Skeletal muscle satellite cell (primary cell): ENCODE measurements around the gene PCYT1B.

ENCODE experiments used
- H3K27me3 ChIP-seq: 2 replicates; pipeline ENCODE4 v1.7.0; 2013; ENCODE audit warnings: low read length; ENCODE audit not compliant: control insufficient read depth, insufficient read depth
- H3K36me3 ChIP-seq: 2 replicates; pipeline ENCODE4 v1.7.0; 2013; ENCODE audit warnings: mild to moderate bottlenecking, control low read depth, low read length; ENCODE audit not compliant: insufficient read depth
- H3K4me1 ChIP-seq: 2 replicates; pipeline ENCODE4 v1.7.0; 2013; ENCODE audit warnings: low read length; ENCODE audit not compliant: control insufficient read depth, insufficient read depth
- H3K4me2 ChIP-seq: 2 replicates; pipeline ENCODE4 v1.7.0; 2013; ENCODE audit warnings: mild to moderate bottlenecking, low read length
- H3K4me3 ChIP-seq: 2 replicates; pipeline ENCODE4 v1.7.0; 2013; ENCODE audit warnings: low read length
- H3K9ac ChIP-seq: 2 replicates; pipeline ENCODE4 v1.7.0; 2013; ENCODE audit warnings: mild to moderate bottlenecking, low read depth, low read length, moderate library complexity
- H3K9me3 ChIP-seq: replicated peaks from 2 replicates; pipeline ENCODE4 v1.7.0; 2013; ENCODE audit warnings: mild to moderate bottlenecking, control low read depth, low read length

The PCYT1B gene

DNA sequence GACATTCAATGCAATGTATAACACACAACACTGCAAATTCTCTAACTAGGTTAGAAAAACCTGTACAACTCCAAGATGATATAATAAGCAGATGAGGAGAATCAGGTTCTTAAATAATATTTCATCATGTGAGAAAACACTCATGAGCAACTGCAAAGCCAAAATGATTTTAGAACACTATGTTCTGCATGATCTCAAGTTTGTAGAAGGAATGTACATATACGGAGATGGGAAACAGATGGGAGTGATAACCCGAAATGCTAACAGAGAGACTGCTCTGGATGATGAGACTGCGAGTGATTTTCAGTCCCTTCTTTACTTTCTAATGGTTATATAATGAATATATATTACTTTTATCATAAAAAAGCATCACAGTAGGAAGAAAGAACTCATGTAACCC lies 80.9 kb downstream of the PCYT1B start:
- H3K27me3 ChIP-seq = peaks cover 3% of the 10 kb centered on the region
- H3K4me3 ChIP-seq = no peak overlapping the region
- no peak overlapping the region for H3K4me2 ChIP-seq
- no peaks in the 10 kb centered on the region for H3K4me1 ChIP-seq
- no peaks in the 10 kb centered on the region for H3K36me3 ChIP-seq
- no peak overlapping the region for H3K9ac ChIP-seq
- no peaks in the 10 kb centered on the region for H3K9me3 ChIP-seq

DNA sequence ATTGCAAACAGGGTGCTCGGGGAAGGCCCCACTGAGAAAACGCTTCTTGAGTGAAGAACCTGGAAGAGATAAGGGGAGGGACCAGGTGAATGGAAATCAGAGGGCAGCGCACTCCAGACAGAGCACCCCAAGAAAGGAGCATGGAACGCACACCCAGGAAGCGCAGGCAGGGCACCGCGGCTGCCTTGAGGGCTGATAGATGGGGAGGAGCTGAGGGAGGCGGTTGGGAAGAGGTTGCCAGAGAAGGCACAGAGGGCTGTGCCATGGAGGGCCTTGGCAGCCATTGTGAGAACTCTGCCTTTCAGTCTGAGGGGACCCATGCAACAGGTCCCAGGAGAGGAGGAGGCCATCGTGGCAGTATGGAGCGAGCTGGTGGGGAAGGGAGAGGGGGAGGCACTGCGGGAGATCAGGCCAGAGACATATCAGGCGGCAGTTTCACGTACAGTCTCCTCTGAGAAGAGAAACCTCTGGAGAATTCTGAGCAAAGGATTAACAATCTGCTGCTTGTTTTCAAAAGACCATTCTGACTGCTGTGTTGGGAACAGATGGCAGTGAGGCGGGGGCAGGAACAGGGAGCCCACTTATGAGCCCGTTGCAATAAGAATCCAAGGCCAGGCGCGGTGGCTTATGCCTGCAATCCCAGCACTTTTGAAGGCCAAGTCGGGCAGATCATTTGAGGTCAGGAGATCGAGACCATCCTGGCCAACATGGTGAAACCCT lies 83.7 kb downstream of the PCYT1B start:
- no peak overlapping the region for H3K9ac ChIP-seq
- H3K4me1 ChIP-seq = no peaks in the 10 kb centered on the region
- peaks cover 3% of the 10 kb centered on the region for H3K27me3 ChIP-seq
- no peaks in the 10 kb centered on the region for H3K36me3 ChIP-seq
- H3K9me3 ChIP-seq = no peaks in the 10 kb centered on the region
- no peak overlapping the region for H3K4me2 ChIP-seq
- H3K4me3 ChIP-seq = no peak overlapping the region

DNA sequence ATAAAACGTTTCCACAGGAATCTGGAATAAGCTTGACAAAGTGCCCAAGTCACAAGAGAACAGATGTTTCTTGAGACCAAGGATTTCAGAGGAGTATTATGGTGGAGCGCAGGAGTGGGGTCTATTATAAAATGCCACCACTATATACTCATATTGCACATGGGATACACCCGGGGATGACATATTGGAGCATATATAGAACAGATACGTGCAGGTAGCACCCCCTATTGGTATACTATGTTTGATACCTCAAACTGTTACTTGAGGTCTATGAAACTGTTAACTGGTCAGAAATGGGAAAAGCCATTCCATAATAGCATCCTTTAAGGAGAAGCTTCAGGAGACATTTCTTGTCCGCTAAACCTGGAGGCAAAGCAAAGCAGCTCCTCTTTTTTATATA lies 86.0 kb downstream of the PCYT1B start:
- Histone ChIP-seq H3K9ac (no peak overlapping the region), H3K4me2 (no peak overlapping the region), H3K4me3 (no peak overlapping the region), H3K27me3 (peaks cover 3% of the 10 kb centered on the region), H3K36me3 (no peaks in the 10 kb centered on the region), H3K9me3 (no peaks in the 10 kb centered on the region), H3K4me1 (no peaks in the 10 kb centered on the region)

DNA sequence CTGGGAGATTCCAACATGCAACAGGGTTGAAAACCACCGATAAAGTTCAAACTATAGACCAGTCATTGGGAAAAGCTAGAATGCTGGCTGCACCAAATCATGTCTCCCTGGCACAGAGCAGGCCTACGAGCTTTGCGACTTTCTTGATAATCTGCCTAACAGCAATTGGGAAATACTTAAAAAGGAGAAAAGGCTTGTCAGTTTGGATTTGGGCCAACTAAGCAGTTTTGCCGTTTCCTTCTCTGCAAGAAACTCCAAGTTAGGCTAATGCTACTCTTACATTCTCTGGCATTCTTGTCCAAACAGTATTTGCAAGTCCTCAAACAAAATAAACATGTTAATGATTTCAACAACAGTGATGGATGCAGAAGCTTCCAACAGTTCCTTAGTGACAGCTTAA lies 94.1 kb downstream of the PCYT1B start:
- Histone ChIP-seq H3K9me3 (no peaks in the 10 kb centered on the region), H3K9ac (no peak overlapping the region), H3K36me3 (no peaks in the 10 kb centered on the region), H3K4me1 (no peaks in the 10 kb centered on the region), H3K4me3 (no peak overlapping the region), H3K27me3 (no peaks in the 10 kb centered on the region), H3K4me2 (no peak overlapping the region)

DNA sequence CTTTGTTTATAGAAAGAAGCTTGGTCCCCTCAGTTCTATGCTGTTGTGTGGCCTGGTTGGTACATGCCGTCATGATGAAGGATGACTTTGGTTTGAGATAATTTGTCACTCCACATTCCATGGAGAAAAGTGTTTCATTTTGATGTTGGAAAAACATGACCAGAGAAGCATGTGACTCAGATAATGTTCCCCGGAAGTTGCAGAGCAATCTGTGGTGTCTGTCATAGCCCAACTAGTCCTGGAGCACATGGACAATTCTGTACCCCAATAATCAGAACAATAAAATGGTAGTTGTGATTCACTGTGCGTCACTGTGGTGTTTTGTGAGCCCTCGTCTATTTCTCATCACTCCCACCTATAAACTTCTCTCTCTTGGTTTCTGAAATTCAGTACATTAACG lies 97.0 kb downstream of the PCYT1B start:
- no peak overlapping the region for H3K4me3 ChIP-seq
- no peak overlapping the region for H3K4me2 ChIP-seq
- H3K9me3 ChIP-seq = no peaks in the 10 kb centered on the region
- H3K9ac ChIP-seq = no peak overlapping the region
- no peaks in the 10 kb centered on the region for H3K27me3 ChIP-seq
- H3K4me1 ChIP-seq = no peaks in the 10 kb centered on the region
- H3K36me3 ChIP-seq = no peaks in the 10 kb centered on the region

DNA sequence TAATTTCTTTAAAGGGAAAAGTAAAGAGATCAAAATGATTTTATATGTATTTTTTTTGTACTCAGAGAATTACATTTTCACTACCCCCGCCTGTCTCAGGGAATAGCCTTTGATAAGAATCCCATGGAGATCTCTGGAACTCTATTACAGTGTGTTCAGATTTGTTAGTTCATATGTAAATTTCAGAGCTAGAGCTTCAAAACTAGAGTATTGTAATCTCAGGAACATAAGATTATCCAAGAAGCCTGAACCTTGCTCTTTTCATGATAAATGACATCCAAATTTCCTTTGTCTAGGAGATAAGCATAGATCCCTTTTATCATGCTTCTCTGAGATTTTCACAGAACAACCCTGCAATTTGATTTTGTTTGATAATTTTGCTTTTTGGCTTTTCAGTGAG lies 99.2 kb downstream of the PCYT1B start:
- Histone ChIP-seq H3K9me3 (no peaks in the 10 kb centered on the region), H3K4me2 (no peak overlapping the region), H3K4me1 (no peaks in the 10 kb centered on the region), H3K4me3 (no peak overlapping the region), H3K9ac (no peak overlapping the region), H3K36me3 (no peaks in the 10 kb centered on the region), H3K27me3 (no peaks in the 10 kb centered on the region)

DNA sequence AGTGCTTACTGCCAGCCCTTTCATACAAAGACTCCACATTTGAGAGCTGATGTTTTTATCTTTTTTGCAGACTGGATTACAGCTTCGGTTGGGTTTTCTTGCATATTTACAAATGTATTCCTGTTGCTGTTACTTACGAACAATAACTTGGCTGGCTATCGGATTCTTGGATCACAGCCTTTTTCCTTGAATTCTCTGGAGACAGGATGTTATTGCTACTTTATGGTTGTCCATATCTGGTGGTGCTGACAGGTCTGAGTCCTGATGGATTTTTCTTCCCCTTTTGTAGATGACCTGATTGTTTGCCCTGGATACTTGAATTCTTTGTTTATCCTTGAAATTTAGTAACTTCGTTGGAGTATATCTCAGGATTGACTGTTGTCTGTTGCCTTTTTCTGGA lies 104.4 kb downstream of the PCYT1B start:
- no peaks in the 10 kb centered on the region for H3K27me3 ChIP-seq
- H3K9me3 ChIP-seq = no peaks in the 10 kb centered on the region
- no peak overlapping the region for H3K4me3 ChIP-seq
- no peak overlapping the region for H3K4me2 ChIP-seq
- H3K36me3 ChIP-seq = no peaks in the 10 kb centered on the region
- no peaks in the 10 kb centered on the region for H3K4me1 ChIP-seq
- H3K9ac ChIP-seq = no peak overlapping the region

DNA sequence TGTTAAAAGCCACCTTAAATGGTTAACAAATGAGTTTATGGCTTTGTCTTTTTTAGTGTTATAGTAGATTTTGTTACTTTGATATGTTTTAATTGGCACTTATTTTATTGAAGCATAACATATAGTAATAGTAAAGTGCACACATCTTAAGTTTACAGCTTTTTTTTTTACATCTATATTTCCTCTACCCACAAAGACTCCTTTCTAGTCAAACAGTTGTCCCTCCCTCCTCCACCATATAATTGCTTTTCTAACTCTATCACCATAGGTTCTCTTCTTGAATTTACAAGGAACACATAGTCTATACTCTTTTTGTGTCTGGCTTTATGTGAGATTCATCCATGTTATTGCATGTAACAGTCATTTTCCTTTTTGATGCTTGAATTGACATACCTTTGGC lies 110.6 kb downstream of the PCYT1B start:
- H3K36me3 ChIP-seq = no peaks in the 10 kb centered on the region
- H3K4me1 ChIP-seq = no peaks in the 10 kb centered on the region
- no peaks in the 10 kb centered on the region for H3K9me3 ChIP-seq
- H3K9ac ChIP-seq = no peak overlapping the region
- H3K4me2 ChIP-seq = no peak overlapping the region
- H3K4me3 ChIP-seq = no peak overlapping the region
- no peaks in the 10 kb centered on the region for H3K27me3 ChIP-seq

DNA sequence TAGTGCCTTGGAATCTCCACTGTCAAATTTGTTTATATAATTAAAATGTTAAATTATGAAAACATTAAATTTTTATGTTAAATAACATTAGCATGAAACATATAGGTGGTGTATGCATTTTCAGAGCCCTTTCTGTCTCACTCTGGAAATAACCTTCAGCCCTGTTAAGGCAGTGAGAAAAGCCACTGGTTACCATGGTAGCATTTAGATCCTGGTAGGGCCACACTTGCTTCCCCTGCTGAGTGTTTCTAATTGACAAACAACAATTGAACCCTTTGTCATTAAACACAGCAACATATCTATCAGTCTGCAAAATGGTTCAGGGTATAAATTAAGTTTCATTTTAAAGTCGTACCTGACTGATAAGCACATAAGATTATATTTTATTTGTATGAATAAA lies 118.5 kb downstream of the PCYT1B start:
- Histone ChIP-seq H3K36me3 (no peaks in the 10 kb centered on the region), H3K4me3 (no peak overlapping the region), H3K27me3 (no peaks in the 10 kb centered on the region), H3K9me3 (no peaks in the 10 kb centered on the region), H3K4me2 (no peak overlapping the region), H3K4me1 (no peaks in the 10 kb centered on the region), H3K9ac (no peak overlapping the region)

DNA sequence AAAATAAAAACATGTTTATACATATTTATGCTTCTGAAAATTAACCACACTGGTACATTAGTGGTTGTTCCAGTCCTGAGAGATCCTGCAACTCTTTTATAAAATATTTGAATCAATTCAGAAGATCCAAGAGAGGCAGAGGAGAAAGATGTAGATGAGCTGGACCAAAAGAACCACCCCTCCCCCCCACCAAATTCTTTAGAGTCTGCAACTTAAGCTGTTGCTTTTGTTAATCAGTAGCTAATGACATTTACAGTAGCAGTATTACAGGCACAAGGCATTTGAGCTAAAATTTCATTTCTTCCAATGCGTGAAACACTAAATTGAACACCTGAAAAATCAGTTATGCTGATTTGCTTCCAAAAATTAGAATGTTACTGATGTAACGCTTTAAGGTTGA lies 120.5 kb downstream of the PCYT1B start:
- Histone ChIP-seq H3K9ac (no peak overlapping the region), H3K4me3 (no peak overlapping the region), H3K36me3 (no peaks in the 10 kb centered on the region), H3K4me2 (no peak overlapping the region), H3K9me3 (no peaks in the 10 kb centered on the region), H3K4me1 (no peaks in the 10 kb centered on the region), H3K27me3 (no peaks in the 10 kb centered on the region)

DNA sequence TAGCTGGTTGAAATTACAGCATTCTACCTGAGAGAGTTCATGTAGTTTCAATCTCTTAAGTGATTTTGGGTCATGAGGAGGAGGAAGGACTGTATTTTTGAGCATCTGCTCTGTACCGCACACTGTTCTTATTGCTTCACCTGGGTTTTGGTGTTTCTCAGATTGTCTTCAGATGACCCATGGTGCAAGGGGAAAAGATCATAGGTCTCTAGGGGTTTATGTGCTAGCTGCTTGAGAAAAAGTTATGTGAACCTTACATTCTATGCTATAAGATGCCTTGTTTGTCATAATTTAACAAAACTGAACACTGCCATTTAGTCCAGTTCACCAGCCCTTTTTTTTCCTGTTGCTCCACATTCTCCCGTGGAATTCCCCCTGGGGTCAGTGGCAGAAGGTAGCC lies 121.7 kb downstream of the PCYT1B start:
- no peak overlapping the region for H3K4me2 ChIP-seq
- no peaks in the 10 kb centered on the region for H3K27me3 ChIP-seq
- H3K36me3 ChIP-seq = no peaks in the 10 kb centered on the region
- H3K4me1 ChIP-seq = no peaks in the 10 kb centered on the region
- no peaks in the 10 kb centered on the region for H3K9me3 ChIP-seq
- no peak overlapping the region for H3K9ac ChIP-seq
- H3K4me3 ChIP-seq = no peak overlapping the region

DNA sequence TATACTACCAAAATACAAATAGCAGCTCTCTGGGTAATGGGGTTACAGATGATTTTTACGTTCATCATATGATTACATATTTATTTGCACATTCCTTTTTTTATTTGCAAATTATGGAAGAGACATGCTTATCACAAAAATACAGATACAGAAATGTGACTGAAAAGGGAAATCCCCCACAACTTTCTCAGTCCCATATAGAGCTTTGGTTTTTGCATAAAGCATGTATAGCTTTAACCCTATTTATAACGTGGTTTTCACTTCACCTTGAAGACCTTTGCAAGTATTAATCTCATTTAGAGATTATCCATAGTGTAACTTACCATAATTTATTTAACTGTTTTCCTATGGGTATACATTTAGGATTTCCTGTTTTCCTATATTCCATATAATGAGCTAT lies 126.7 kb downstream of the PCYT1B start:
- Histone ChIP-seq H3K9ac (no peak overlapping the region), H3K36me3 (no peaks in the 10 kb centered on the region)

More for the DNA sequence above, 126.7 kb downstream of the PCYT1B start:
- Histone ChIP-seq H3K27me3 (peaks cover under 1% of the 10 kb centered on the region), H3K4me2 (no peak overlapping the region), H3K9me3 (no peaks in the 10 kb centered on the region), H3K4me3 (no peak overlapping the region), H3K4me1 (no peaks in the 10 kb centered on the region)
